Measurements from ENCODE around the gene TTC7B.

- no peak for TF ChIP-seq CTCF (optimal IDR thresholded peaks at IDR 0.05 in 1 of 3, IDR thresholded peaks at IDR 0.05 in 1 of 3, conservative IDR thresholded peaks at IDR 0.05 in 1 of 3; ENCODE audit: extremely low read depth in 1 of 3, insufficient read depth in 2 of 3, low read length in 3 of 3)
- no peak for TF ChIP-seq EZH2 (IDR thresholded peaks at IDR 0.05; ENCODE audit: low read length)
Measured at GRCh38 chr14:90630171-90630806, 185.9 kb downstream of the TTC7B start.

Data from keratinocyte (primary cell).